OCI-LY1 (cell line): ENCODE data around the gene C4BPB.

ENCODE experiments used
- H2AFZ ChIP-seq: fragments of 200-600 bp; sonication (generic), shearing (Covaris generic); 2 replicates; pipeline ENCODE4 v1.6.0; 2014; ENCODE audit warnings: antibody characterized with exemption, mild to moderate bottlenecking, low read length
- H3F3A ChIP-seq: fragments of 200-600 bp; sonication (generic), shearing (Covaris generic); 2 replicates; pipeline ENCODE4 v1.6.0; 2014; ENCODE audit warnings: mild to moderate bottlenecking, antibody characterized with exemption, low read length, moderate library complexity; ENCODE audit not compliant: insufficient read depth
- H3K27ac ChIP-seq: fragments of 200-600 bp; sonication (generic); 2 replicates; pipeline ENCODE4 v1.5.1; 2014; ENCODE audit warnings: low read length, mixed run types, mild to moderate bottlenecking, low read depth; ENCODE audit not compliant: poor library complexity, severe bottlenecking
- H3K27me3 ChIP-seq: fragments of 200-600 bp; sonication (generic); 2 replicates; pipeline ENCODE4 v1.6.0; 2014; ENCODE audit warnings: antibody characterized with exemption, mild to moderate bottlenecking, low read length, moderate library complexity; ENCODE audit not compliant: insufficient read depth
- H3K36me3 ChIP-seq: fragments of 200-600 bp; sonication (generic); 2 replicates; pipeline ENCODE4 v1.6.1; 2014; ENCODE audit warnings: mild to moderate bottlenecking, antibody characterized with exemption, low read length, moderate library complexity, mixed read lengths; ENCODE audit not compliant: insufficient read depth
- H3K4me1 ChIP-seq: fragments of 200-600 bp; sonication (generic); 2 replicates; pipeline ENCODE4 v1.5.1; 2014; ENCODE audit warnings: mild to moderate bottlenecking, low read length, moderate library complexity; ENCODE audit not compliant: insufficient read depth, severe bottlenecking
- H3K4me2 ChIP-seq: fragments of 200-600 bp; sonication (generic), shearing (Covaris generic); 2 replicates; pipeline ENCODE4 v1.6.1; 2014; ENCODE audit warnings: low read length
- H3K4me3 ChIP-seq: fragments of 200-600 bp; sonication (generic); 2 replicates; pipeline ENCODE4 v1.5.1; 2014; ENCODE audit warnings: low read length, low read depth, mild to moderate bottlenecking, mixed read lengths; ENCODE audit not compliant: poor library complexity, severe bottlenecking
- H3K79me2 ChIP-seq: fragments of 200-600 bp; shearing (Covaris generic); 2 replicates; pipeline ENCODE4 v1.6.1; 2016; ENCODE audit warnings: mixed run types, low read length, mixed read lengths; ENCODE audit not compliant: insufficient read depth
- H3K9ac ChIP-seq: fragments of 200-600 bp; sonication (generic), shearing (Covaris generic); 2 replicates; pipeline ENCODE4 v1.6.1; 2014; ENCODE audit warnings: mild to moderate bottlenecking, low read length, mixed read lengths
- H3K9me2 ChIP-seq: fragments of 200-600 bp; sonication (generic), shearing (Covaris generic); 2 replicates; pipeline ENCODE4 v1.6.1; 2014; ENCODE audit warnings: low read depth, mild to moderate bottlenecking, low read length, mixed read lengths
- H3K9me3 ChIP-seq: fragments of 200-600 bp; shearing (Covaris generic); 2 replicates; pipeline ENCODE4 v1.6.1; 2014; ENCODE audit warnings: low read length, mixed read lengths
- H4K20me1 ChIP-seq: fragments of 200-600 bp; sonication (generic), shearing (Covaris generic); 2 replicates; pipeline ENCODE4 v1.6.0; 2016; ENCODE audit warnings: mild to moderate bottlenecking, low read length; ENCODE audit not compliant: insufficient read depth
- CTCF ChIP-seq: fragments of 200-600 bp; sonication (generic), shearing (Covaris generic); IDR thresholded peaks from 2 replicates; pipeline ENCODE4 v1.5.1; 2017; ENCODE audit warnings: mild to moderate bottlenecking, antibody characterized with exemption, low read length, moderate library complexity, mixed read lengths
- EZH2 ChIP-seq: fragments of 200-600 bp; sonication (generic), shearing (Covaris generic); IDR thresholded peaks from 2 replicates; pipeline ENCODE4 v1.8.0; 2017; ENCODE audit warnings: borderline replicate concordance, mixed run types, mild to moderate bottlenecking, antibody characterized with exemption, low read length, moderate library complexity, mixed read lengths

C4BPB gene

DNA sequence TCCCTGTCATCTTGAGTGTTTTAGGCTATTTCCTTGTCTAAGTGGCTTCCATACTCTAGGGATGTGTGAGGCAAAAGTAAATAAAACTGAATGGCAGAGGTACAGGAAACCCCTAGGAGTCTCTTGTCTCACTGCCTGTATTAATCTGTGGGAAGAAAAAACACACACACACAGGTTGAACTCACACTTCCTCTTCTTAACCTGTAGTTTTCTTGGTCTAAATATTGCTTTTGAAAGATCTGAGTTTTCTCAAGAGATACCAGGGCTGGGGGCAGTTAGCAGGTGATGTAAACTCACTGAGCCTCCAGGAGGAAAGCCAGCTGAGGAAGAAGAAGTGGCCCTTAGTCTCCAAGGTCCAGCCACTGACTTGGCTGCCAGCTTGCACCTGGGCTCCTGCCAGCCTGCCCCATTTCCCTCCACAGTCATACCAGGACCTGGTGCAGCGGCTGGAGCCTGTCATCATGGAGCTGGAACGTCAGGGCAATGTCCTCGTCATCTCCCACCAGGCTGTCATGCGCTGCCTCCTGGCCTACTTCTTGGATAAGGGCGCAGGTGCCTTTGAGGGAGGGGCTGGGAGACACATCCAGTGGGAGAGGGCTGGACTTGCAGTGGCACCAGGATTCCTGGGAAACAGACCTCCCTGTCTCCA lies 18.7 kb upstream of the C4BPB start:
- no peaks in the 10 kb centered on the region for H3F3A ChIP-seq
- H3K27ac ChIP-seq, result no peak overlapping the region
- H3K9ac ChIP-seq, result no peak overlapping the region
- H2AFZ ChIP-seq, result no peak overlapping the region
- TF ChIP-seq CTCF (no peak), EZH2 (no peak)
- no peaks in the 10 kb centered on the region for H3K9me2 ChIP-seq
- H3K36me3 ChIP-seq, result peaks cover 16% of the 10 kb centered on the region; the same call in 1 of the 2 replicates
- H3K9me3 ChIP-seq, result no peaks in the 10 kb centered on the region
- no peaks in the 10 kb centered on the region for H4K20me1 ChIP-seq
- no peaks in the 10 kb centered on the region for H3K79me2 ChIP-seq
- H3K27me3 ChIP-seq, result no peaks in the 10 kb centered on the region
- H3K4me3 ChIP-seq, result no peak overlapping the region
- no peaks in the 10 kb centered on the region for H3K4me1 ChIP-seq
- no peak overlapping the region for H3K4me2 ChIP-seq

- H3K4me3 ChIP-seq, result no peak overlapping the region
- H3K79me2 ChIP-seq, result no peaks in the 10 kb centered on the region
- no peaks in the 10 kb centered on the region for H3K4me1 ChIP-seq
- no peak overlapping the region for H3K27ac ChIP-seq
- H3K9me2 ChIP-seq, result no peaks in the 10 kb centered on the region
- H2AFZ ChIP-seq, result no peak overlapping the region
- H3K27me3 ChIP-seq, result no peaks in the 10 kb centered on the region
- no peak overlapping the region for H3K4me2 ChIP-seq
- H3K36me3 ChIP-seq, result peaks cover 16% of the 10 kb centered on the region; the same call in 1 of the 2 replicates
- H3K9me3 ChIP-seq, result no peaks in the 10 kb centered on the region
- TF ChIP-seq CTCF (no peak), EZH2 (no peak)
- H3F3A ChIP-seq, result no peaks in the 10 kb centered on the region
- H3K9ac ChIP-seq, result no peak overlapping the region
- H4K20me1 ChIP-seq, result no peaks in the 10 kb centered on the region
These were observed 17.8 kb upstream of the C4BPB start for GRCh38 chr1:207070811-207071210.

- TF ChIP-seq EZH2 (no peak), CTCF (no peak)
- Histone ChIP-seq H3K9ac (no peak overlapping the region), H4K20me1 (no peaks in the 10 kb centered on the region), H3K27me3 (no peaks in the 10 kb centered on the region), H3K4me3 (no peak overlapping the region), H3F3A (no peaks in the 10 kb centered on the region), H3K4me2 (no peak overlapping the region), H3K9me2 (no peaks in the 10 kb centered on the region), H2AFZ (no peak overlapping the region), H3K4me1 (no peaks in the 10 kb centered on the region), H3K36me3 (peaks cover 16% of the 10 kb centered on the region; the same call in 1 of the 2 replicates), H3K9me3 (no peaks in the 10 kb centered on the region), H3K79me2 (no peaks in the 10 kb centered on the region), H3K27ac (no peak overlapping the region)
These were observed 17.2 kb upstream of the C4BPB start for GRCh38 chr1:207071426-207071825.
